GM12878 (cell line): Measurements from ENCODE around the gene RPS3A. TPM values are rescaled to one million over a fixed set of nuclear protein-coding genes. Genes with fewer than 3 reads are reported as not detected.

Experiments
- ATAC-seq: fragments of 200-7000 bp; cut with Tn5 transposase; 3 replicates; pipeline ENCODE4 v1.9.1; 2020; ENCODE audit warnings: mild to moderate bottlenecking, moderate library complexity
- BruUV-seq: library from RNA; stranded (reverse); fragments of 400-500 nt; replicated peaks from 2 replicates; lab custom pipeline; 2021; lab: Mats Ljungman, UMichigan
- CTCF ChIA-PET: fragments of 300-600 bp; sonication (Branson Sonifier 250); formaldehyde crosslinking; extraction: SDS; loops from one replicate; lab custom pipeline; 2021; ENCODE audit warnings: inconsistent platforms; lab: Yijun Ruan, JAX
- POLR2A ChIA-PET: fragments of 350-600 bp; formaldehyde crosslinking; extraction: SDS; loops from one replicate; lab custom pipeline; 2021; ENCODE audit warnings: inconsistent platforms; lab: Charles Lee
- RAD21 ChIA-PET: fragments of 300-600 bp; sonication (Branson Sonifier 250); formaldehyde crosslinking; loops from one replicate; lab custom pipeline; 2023; ENCODE audit warnings: antibody characterized with exemption; ENCODE audit not compliant: unreplicated experiment; lab: Charles Lee
- SMC1A ChIA-PET: fragments of 300-600 bp; sonication (Branson Sonifier 250); formaldehyde crosslinking; loops from one replicate; lab custom pipeline; 2023; ENCODE audit not compliant: unreplicated experiment, uncharacterized antibody; lab: Charles Lee
- DNase-seq: peaks from one replicate; pipeline ENCODE4 v3.0.0-alpha.2; 2011; ENCODE audit warnings: low read depth, low spot score
- FAIRE-seq: peaks from 3 replicates; lab custom pipeline; 2011; peaks lifted over from hg19 to GRCh38; lab: Jason Lieb, UNC
- H2AFZ ChIP-seq: 2 replicates; pipeline ENCODE4 v1.6.0; 2011; ENCODE audit warnings: low read depth, low read length, control low read depth; ENCODE audit not compliant: control insufficient read depth
- H3K27ac ChIP-seq: 2 replicates; pipeline ENCODE4 v1.5.1; 2011; ENCODE audit warnings: control low read depth; ENCODE audit not compliant: control insufficient read depth, insufficient read depth
- H3K27me3 ChIP-seq, 2 experiments: replicated peaks in 1 of 2; 2 replicates each; pipeline versions ENCODE4 v1.6.0 to v1.6.1; 2011; ENCODE audit warnings: low read length in 1 of 2; ENCODE audit not compliant: control insufficient read depth in 2 of 2, insufficient read depth in 2 of 2
- H3K36me3 ChIP-seq, 2 experiments: 2 replicates each; pipeline ENCODE4 v1.5.1; 2011; ENCODE audit warnings: low read length in 1 of 2; ENCODE audit not compliant: control insufficient read depth in 2 of 2, insufficient read depth in 2 of 2
- H3K4me1 ChIP-seq: 2 replicates; pipeline ENCODE4 v1.6.1; 2011; ENCODE audit warnings: mild to moderate bottlenecking, low read length, moderate library complexity, mixed read lengths; ENCODE audit not compliant: control insufficient read depth, insufficient read depth
- H3K4me2 ChIP-seq: 2 replicates; pipeline ENCODE4 v1.6.0; 2011; ENCODE audit warnings: control low read depth; ENCODE audit not compliant: control insufficient read depth, insufficient read depth
- H3K4me3 ChIP-seq: fragments of 200-600 bp; sonication (generic); 2 replicates; pipeline ENCODE4 v1.5.1; 2016
- H3K79me2 ChIP-seq: 2 replicates; pipeline ENCODE4 v1.6.0; 2011; ENCODE audit warnings: low read length; ENCODE audit not compliant: control insufficient read depth, insufficient read depth
- H3K9ac ChIP-seq: 2 replicates; pipeline ENCODE4 v1.8.0; 2011; ENCODE audit warnings: low read length, control low read depth, mixed read lengths; ENCODE audit not compliant: control insufficient read depth, insufficient read depth
- H3K9me3 ChIP-seq: replicated peaks from 3 replicates; pipeline ENCODE4 v1.5.1; 2011; ENCODE audit warnings: mild to moderate bottlenecking, low read length; ENCODE audit not compliant: control insufficient read depth, insufficient read depth
- H4K20me1 ChIP-seq: 2 replicates; pipeline ENCODE4 v1.6.0; 2011; ENCODE audit not compliant: control insufficient read depth, insufficient read depth
- ATF3 ChIP-seq: IDR thresholded peaks from 2 replicates; pipeline ENCODE4 v1.6.1; 2011; ENCODE audit warnings: low read depth, mild to moderate bottlenecking, low read length, moderate library complexity, borderline replicate concordance; ENCODE audit errors: extremely low read depth
- CHD1 ChIP-seq: IDR thresholded peaks from 2 replicates; pipeline ENCODE4 v1.6.1; 2012; ENCODE audit warnings: low read depth, low read length, improper control_type of control experiment
- CREM ChIP-seq: IDR thresholded peaks from 2 replicates; pipeline ENCODE4 v1.6.1; 2014; ENCODE audit warnings: antibody characterized with exemption, low read depth
- EP300 ChIP-seq, 2 experiments: fragments of 150-350 bp in 1 of 2; IDR thresholded peaks; 2 replicates each; pipeline ENCODE4 v1.6.1; 2011 to 2012; ENCODE audit warnings: low read depth in 2 of 2, low read length in 2 of 2, borderline replicate concordance in 1 of 2, improper control_type of control experiment in 1 of 2, inconsistent platforms in 1 of 2; ENCODE audit not compliant: control insufficient read depth in 1 of 2
- NFIC ChIP-seq: IDR thresholded peaks from 2 replicates; pipeline ENCODE4 v1.6.1; 2012; ENCODE audit warnings: low read depth, mild to moderate bottlenecking, inconsistent platforms, low read length, moderate library complexity
- PKNOX1 ChIP-seq: fragments of 450-650 bp; IDR thresholded peaks from 2 replicates; pipeline ENCODE4 v1.6.1; 2016; ENCODE audit warnings: mild to moderate bottlenecking
- POLR2AphosphoS2 ChIP-seq: IDR thresholded peaks from 2 replicates; pipeline ENCODE4 v1.6.1; 2011; ENCODE audit warnings: low read depth, mild to moderate bottlenecking, low read length, improper control_type of control experiment, moderate library complexity
- SRF ChIP-seq, 2 experiments: IDR thresholded peaks; 2 replicates each; pipeline ENCODE4 v1.6.1; 2011; ENCODE audit warnings: low read depth in 2 of 2, low read length in 2 of 2, mild to moderate bottlenecking in 1 of 2, moderate library complexity in 1 of 2
- ZNF217 ChIP-seq: fragments of 450-650 bp; IDR thresholded peaks from 2 replicates; pipeline ENCODE4 v1.6.1; 2017; ENCODE audit warnings: antibody characterized with exemption, mild to moderate bottlenecking
- ZNF687 ChIP-seq: fragments of 450-650 bp; IDR thresholded peaks from 2 replicates; pipeline ENCODE4 v1.6.1; 2017; ENCODE audit warnings: mild to moderate bottlenecking, moderate library complexity
- ZZZ3 ChIP-seq: IDR thresholded peaks from 2 replicates; pipeline ENCODE4 v1.6.1; 2011; ENCODE audit warnings: low read depth; ENCODE audit not compliant: control insufficient read depth, insufficient read length
- WGBS: methylation state at CpG from one replicate; pipeline ENCODE4 v1.1.6; 2016; ENCODE audit warnings: low lambda C conversion rate; ENCODE audit not compliant: insufficient replicate concordance, insufficient coverage; ENCODE audit errors: missing lambda C conversion rate; 5-methylcytosine and 5-hydroxymethylcytosine counted together
- in situ Hi-C: fragments of 300-500 bp; cut with MboI; formaldehyde crosslinking; loops from 9 replicates; pipeline ENCODE4 v1.14.3; 2018; ENCODE audit warnings: mixed read lengths
- intact Hi-C: fragments of 100-400 bp; cut with micrococcal nuclease; formaldehyde crosslinking; loops from one replicate; pipeline ENCODE4 v1.14.2; 2022; ENCODE audit not compliant: unreplicated experiment
- polyA plus RNA-seq, 11 experiments: library from polyadenylated mRNA; depleted of rRNA in 4 of 11; unstranded in 6 of 11; stranded (reverse) in 5 of 11; fragments of >200 nt; fragmentation: Nextera tagmentation in 4 of 11; fragmentation: Illumina TruSeq in 1 of 11; extraction: Ambion mirVana in 4 of 11; extraction: Trizol in 1 of 11; gene quantifications; 1 replicate in 1 of 11; 2 replicates in 10 of 11; pipeline versions ENCODE4 v1.2.1 to v1.2.3, GENCODE V29; 2011 to 2016; ENCODE audit warnings: inconsistent platforms in 2 of 11, missing spikeins in 2 of 11, low read depth in 1 of 11
- total RNA-seq, 4 experiments: library from RNA; depleted of rRNA in 3 of 4; stranded (reverse); fragments of >200 nt in 3 of 4; fragmentation: Illumina TruSeq in 1 of 4; extraction: Trizol in 1 of 4; gene quantifications; 2 replicates each; pipeline versions ENCODE4 v1.2.1 to v1.2.3, GENCODE V29; 2013 to 2021

Gene RPS3A
- total and polyA plus RNA-seq, 10 of the 15 experiments (the other 5 are each of a cell fraction or from before 2014, with no cell fraction given) = 1,754 to 5,827 (median 3,527) TPM

GRCh38 chr4:151110236-151110635 is 10.8 kb downstream of the RPS3A start:
- no peaks in the 10 kb centered on the region for H3K4me1 ChIP-seq
- no peak for TF ChIP-seq ZNF217
- no peak for TF ChIP-seq SRF (IDR thresholded peaks at IDR 0.05; ENCODE audit: low read depth in 2 of 2, low read length in 2 of 2)
- TF ChIP-seq PKNOX1 = no peak
- no peak for TF ChIP-seq POLR2AphosphoS2
- TF ChIP-seq CHD1 = no peak
- no peak for TF ChIP-seq NFIC
- TF ChIP-seq ATF3 = no peak
- no peak for TF ChIP-seq EP300 (IDR thresholded peaks at IDR 0.05; ENCODE audit: borderline replicate concordance in 1 of 2, control insufficient read depth in 1 of 2, low read depth in 2 of 2, low read length in 2 of 2)
- TF ChIP-seq CREM = no peak
- TF ChIP-seq ZZZ3 = no peak
- TF ChIP-seq ZNF687 = no peak
- TF ChIP-seq, all 136 proteins: peak for 0
- WGBS = 95% methylated on average over 3 of the region's 3 CpGs
- no peaks in the 10 kb centered on the region for H3K79me2 ChIP-seq
- H3K27me3 ChIP-seq = no peaks in the 10 kb centered on the region
- ChIA-PET CTCF (interaction anchor here (0.6 kb wide), 1 partner anchor 367 kb away, joined by 3 read pairs; no protein-coding TSS in a partner anchor), POLR2A (interaction anchor here (0.7 kb wide), 1 partner anchor 147 kb away, joined by 4 read pairs; no protein-coding TSS in a partner anchor), RAD21 (interaction anchor here (0.6 kb wide), 1 partner anchor 52 kb away, joined by 3 read pairs; no protein-coding TSS in a partner anchor), SMC1A (no interaction called here)
- no peak overlapping the region for H3K4me2 ChIP-seq
- no peak for DNase-seq
- BruUV-seq = no TSS peak
- no peak for FAIRE-seq
- in situ Hi-C loops = loop anchor here (10.0 to 25.0 kb wide), 2 partner anchors 505 to 1677 kb away; partner anchors contain the start of genes ARFIP1 and TIGD4
- no peak overlapping the region for H3K4me3 ChIP-seq
- H3K36me3 ChIP-seq = peaks cover 3 to 9% of the 10 kb centered on the region in 2 experiments
- H3K27ac ChIP-seq = no peak overlapping the region
- H2AFZ ChIP-seq = no peak overlapping the region
- no peaks in the 10 kb centered on the region for H3K9me3 ChIP-seq
- ATAC-seq = no peak
- H4K20me1 ChIP-seq = peaks cover 3% of the 10 kb centered on the region; the same call in 1 of the 2 replicates
- no peak overlapping the region for H3K9ac ChIP-seq
- intact Hi-C loops = no loop called here
